H1 (cell line): ENCODE measurements around the gene MPZ. TPM values are rescaled to one million over a fixed set of nuclear protein-coding genes. Genes with fewer than 3 reads are reported as not detected.
A peak's percentile ranks its signal among the peaks of the same experiment; 100 is the strongest.

ENCODE experiments used
- ASH2L ChIP-seq: fragments of 200-600, 300-600 bp; sonication (generic); IDR thresholded peaks from one replicate; pipeline ENCODE4 v1.7.1; 2017; ENCODE audit warnings: low read length
- ATF3 ChIP-seq: IDR thresholded peaks from 2 replicates; pipeline ENCODE4 v1.6.1; 2011; ENCODE audit warnings: low read depth, mild to moderate bottlenecking, low read length; ENCODE audit not compliant: insufficient read depth
- CBX5 ChIP-seq: fragments of 300-800, 300-1000 bp; sonication (generic); IDR thresholded peaks from 2 replicates; pipeline ENCODE4 v1.7.1; 2016; ENCODE audit warnings: antibody characterized with exemption, low read length, low read depth
- CHD1 ChIP-seq: IDR thresholded peaks from 2 replicates; pipeline ENCODE4 v1.6.1; 2012; ENCODE audit warnings: low read depth, low read length, improper control_type of control experiment
- CHD2 ChIP-seq: IDR thresholded peaks from 2 replicates; pipeline ENCODE4 v1.6.1; 2012; ENCODE audit warnings: low read length, improper control_type of control experiment
- CREB1 ChIP-seq: IDR thresholded peaks from 2 replicates; pipeline ENCODE4 v1.6.1; 2012; ENCODE audit warnings: inconsistent platforms
- EP300 ChIP-seq, 2 experiments: IDR thresholded peaks; 1 replicate in 1 of 2; 2 replicates in 1 of 2; pipeline ENCODE4 v1.6.1; 2011 to 2012; ENCODE audit warnings: low read depth in 2 of 2, low read length in 2 of 2, mild to moderate bottlenecking in 2 of 2, borderline replicate concordance in 1 of 2, inconsistent platforms in 1 of 2, moderate library complexity in 1 of 2
- GABPA ChIP-seq: IDR thresholded peaks from 2 replicates; pipeline ENCODE4 v1.6.1; 2011; ENCODE audit warnings: mild to moderate bottlenecking, low read length, moderate library complexity, borderline replicate concordance; ENCODE audit not compliant: insufficient read depth
- GTF2F1 ChIP-seq: IDR thresholded peaks from 2 replicates; pipeline ENCODE4 v1.6.1; 2012; ENCODE audit warnings: low read depth, low read length, improper control_type of control experiment, borderline replicate concordance
- HDAC2 ChIP-seq, 2 experiments: fragments of 300-600 bp in 1 of 2; sonication (generic) in 1 of 2; IDR thresholded peaks; 2 replicates each; pipeline ENCODE4 v1.6.1; 2011 to 2012; ENCODE audit warnings: low read depth in 2 of 2, low read length in 2 of 2, mild to moderate bottlenecking in 2 of 2, moderate library complexity in 2 of 2, borderline replicate concordance in 1 of 2, inconsistent platforms in 1 of 2
- KDM1A ChIP-seq: fragments of 200-600, 300-600 bp; sonication (generic); IDR thresholded peaks from 2 replicates; pipeline ENCODE4 v1.7.1; 2016; ENCODE audit warnings: mild to moderate bottlenecking, low read length, borderline replicate concordance
- KDM5A ChIP-seq: fragments of 200-600 bp; IDR thresholded peaks from 2 replicates; pipeline ENCODE4 v1.7.1; 2012; ENCODE audit warnings: mild to moderate bottlenecking, low read length, inconsistent platforms, mixed read lengths
- PHF8 ChIP-seq: fragments of 200-600 bp; sonication (generic); conservative IDR thresholded peaks from 2 replicates; pipeline ENCODE4 v1.7.1; 2012; ENCODE audit warnings: low read depth, mild to moderate bottlenecking, inconsistent platforms, low read length, moderate library complexity
- POLR2AphosphoS5 ChIP-seq: IDR thresholded peaks from 2 replicates; pipeline ENCODE4 v1.6.1; 2011; ENCODE audit warnings: low read depth, low read length
- RAD21 ChIP-seq, 2 experiments: IDR thresholded peaks in 1 of 2; conservative IDR thresholded peaks in 1 of 2; 2 replicates each; pipeline ENCODE4 v1.6.1; 2011; ENCODE audit warnings: low read depth in 2 of 2, low read length in 2 of 2, improper control_type of control experiment in 1 of 2, inconsistent platforms in 1 of 2, mild to moderate bottlenecking in 1 of 2, moderate library complexity in 1 of 2
- RFX5 ChIP-seq: IDR thresholded peaks from 2 replicates; pipeline ENCODE4 v1.6.1; 2011; ENCODE audit warnings: low read depth, low read length, improper control_type of control experiment, borderline replicate concordance
- SAP30 ChIP-seq: fragments of 300-600 bp; sonication (generic); IDR thresholded peaks from 2 replicates; pipeline ENCODE4 v1.7.1; 2012; ENCODE audit warnings: low read length, moderate library complexity, mild to moderate bottlenecking, inconsistent platforms; ENCODE audit not compliant: insufficient read depth, insufficient replicate concordance
- SP1 ChIP-seq: IDR thresholded peaks from 2 replicates; pipeline ENCODE4 v1.6.1; 2011; ENCODE audit warnings: low read depth, low read length
- TAF1 ChIP-seq: IDR thresholded peaks from 2 replicates; pipeline ENCODE4 v1.6.1; 2011; ENCODE audit warnings: mild to moderate bottlenecking, low read depth, low read length
- TBP ChIP-seq: IDR thresholded peaks from 2 replicates; pipeline ENCODE4 v1.6.1; 2011; ENCODE audit warnings: low read depth, low read length, improper control_type of control experiment
- USF2 ChIP-seq: IDR thresholded peaks from 2 replicates; pipeline ENCODE4 v1.6.1; 2011; ENCODE audit warnings: low read length, improper control_type of control experiment
- polyA plus RNA-seq, 7 experiments: library from polyadenylated mRNA; depleted of rRNA in 3 of 7; stranded (reverse) in 5 of 7; unstranded in 2 of 7; fragments of >200 nt in 5 of 7; fragments of 200-250 nt in 2 of 7; gene quantifications; 1 replicate in 5 of 7; 2 replicates in 1 of 7; 4 replicates in 1 of 7; pipeline versions ENCODE4 v1.2.1 to v1.2.3, GENCODE V29; 2011 to 2013; ENCODE audit warnings: missing spikeins in 2 of 7, mixed read lengths in 2 of 7
- total RNA-seq: library from RNA; stranded (reverse); fragmentation: NEBNext Ultra II Directional; extraction: Animal tissue kit (Norgen Biotek cat#: 25700); gene quantifications from 2 replicates; pipeline ENCODE4 v1.2.1, GENCODE V29; 2021

Gene MPZ
- total and polyA plus RNA-seq, 2 of the 8 experiments (the other 6 are each of a cell fraction or from before 2014, with no cell fraction given): 4.1 to 5.1 TPM

GRCh38 chr1:161314201-161314981 lies 4.6 kb upstream of the MPZ start, which contains the start of gene SDHC (continued):
- TF ChIP-seq GTF2F1 (peak; percentile 87), ASH2L (peak; percentile 91), SP1 (peak; percentile 70), KDM5A (peak; percentile 94), PHF8 (peak; percentile 97), CHD1 (0 out of 2 replicates have a peak, but pooled peaks have one; percentile 23), HDAC2 (IDR thresholded peaks at IDR 0.05; ENCODE audit: borderline replicate concordance in 1 of 2, low read depth in 2 of 2, low read length in 2 of 2) (0 out of 4 replicates have a peak, but pooled peaks of 1 of the 2 experiments have one; percentile 35), RAD21 (IDR thresholded peaks at IDR 0.05 in 1 of 2, conservative IDR thresholded peaks at IDR 0.05 in 1 of 2; ENCODE audit: low read depth in 2 of 2, low read length in 2 of 2) (peak in 1 of 2 experiments; percentile 4; a peak in 1 of 4 replicates), GABPA (peak; percentile 82; the same call in 1 of the 2 replicates), KDM1A (no peak), SAP30 (no peak), CBX5 (no peak), CHD2 (0 out of 2 replicates have a peak, but pooled peaks have one; percentile 17), CREB1 (peak; percentile 91), ATF3 (0 out of 2 replicates have a peak, but pooled peaks have one; percentile 42), TBP (peak; percentile 96), RFX5 (no peak), USF2 (peak; percentile 87), TAF1 (peak; percentile 95), POLR2AphosphoS5 (peak; percentile 96), EP300 (IDR thresholded peaks at IDR 0.05; ENCODE audit: borderline replicate concordance in 1 of 2, low read depth in 2 of 2, low read length in 2 of 2) (peak in 1 of 2 experiments; percentile 56; a peak in 1 of 3 replicates)
